ENCODE measurements around the gene CEP43.

- TF ChIP-seq POLR2A (IDR thresholded peaks at IDR 0.05) (no peak), CTCF (IDR thresholded peaks at IDR 0.05) (no peak), EP300 (IDR thresholded peaks at IDR 0.05) (no peak)
These were observed 10.5 kb upstream of the CEP43 start for GRCh38 chr6:166988674-166989201.

Data from ovary (tissue), 3 donors.